HG03521 (cell line): ENCODE results near the gene CADM3.

Experiments used
- ATAC-seq: cut with Tn5 transposase; IDR thresholded peaks from one replicate; pipeline ENCODE4 v1.9.1; 2021; ENCODE audit warnings: mild to moderate bottlenecking, moderate library complexity; ENCODE audit not compliant: unreplicated experiment

Gene CADM3

GRCh38 chr1:159248311-159248710 lies 76.9 kb downstream of the CADM3 start:
- no peak for ATAC-seq

- no peak for ATAC-seq
These were observed 79.3 kb downstream of the CADM3 start for GRCh38 chr1:159250638-159251216.
